NCI-H1436 (cell line): ENCODE measurements around the gene BCAS1.

Experiments used
- DNase-seq: peaks from one replicate; lab custom pipeline; 2025; lab: John Stamatoyannopoulos, UW

The BCAS1 gene

DNA sequence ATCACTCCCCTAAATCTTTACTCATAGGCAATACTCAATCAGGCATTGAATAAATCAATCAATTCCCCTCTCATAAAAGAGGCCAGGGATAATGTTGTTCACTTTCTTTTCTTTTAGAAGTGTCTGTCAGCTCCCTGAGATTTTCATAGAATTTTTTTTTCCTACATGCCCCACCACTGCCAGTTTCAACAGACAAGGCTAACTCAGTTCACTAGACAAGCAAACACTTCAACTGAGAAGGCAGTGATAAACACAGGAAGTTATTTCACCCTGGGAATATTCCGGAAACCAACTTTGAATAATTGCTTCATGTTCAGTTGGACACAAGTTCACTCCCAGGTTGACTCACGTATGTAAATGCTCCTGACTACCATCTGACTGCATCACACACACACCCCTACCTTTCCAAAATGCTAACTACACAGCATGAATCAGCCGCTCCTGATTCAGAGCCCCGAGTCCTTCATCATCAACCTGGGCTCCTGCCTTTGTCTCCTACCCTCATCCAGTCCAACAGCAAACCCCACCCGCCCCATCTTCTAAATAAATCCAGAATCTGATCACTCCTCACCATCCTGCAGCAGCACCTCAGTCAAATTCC is 143.9 kb downstream of the BCAS1 start:
- peak; percentile 53 for DNase-seq

DNA sequence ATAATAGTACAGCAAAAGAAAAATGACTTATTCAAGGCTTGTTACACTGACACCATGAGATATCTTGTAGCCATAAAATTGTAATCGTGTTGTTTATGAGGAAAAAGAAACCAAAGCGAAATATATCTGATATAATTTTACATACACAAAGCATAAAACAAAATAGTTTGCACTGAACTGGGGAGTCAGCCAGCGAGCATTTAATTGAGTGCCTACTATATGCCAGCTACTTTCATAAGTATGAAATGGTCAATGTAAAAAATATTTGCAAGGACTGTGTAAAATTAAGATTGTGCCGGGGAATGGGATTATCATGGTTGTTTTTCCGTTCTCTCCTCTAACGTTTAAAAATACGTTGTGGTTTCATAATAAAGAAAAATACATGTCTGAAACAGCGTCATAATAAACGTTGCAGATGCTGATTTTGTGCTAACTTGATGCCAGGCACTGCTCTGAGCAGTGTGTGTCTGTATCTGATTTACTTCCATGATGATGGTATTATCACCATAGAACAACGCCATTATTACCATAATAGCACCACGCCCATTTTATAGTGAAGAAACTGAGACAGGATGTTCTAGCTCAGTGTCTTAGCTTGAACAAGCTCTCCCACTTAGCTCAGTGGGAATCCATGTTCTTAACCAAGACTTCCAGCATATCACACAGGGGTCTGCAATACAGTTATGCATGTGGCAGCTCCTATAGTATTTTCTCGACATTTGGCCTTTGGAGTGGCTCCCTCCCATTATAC is 144.6 kb downstream of the BCAS1 start:
- DNase-seq = no peak

DNA sequence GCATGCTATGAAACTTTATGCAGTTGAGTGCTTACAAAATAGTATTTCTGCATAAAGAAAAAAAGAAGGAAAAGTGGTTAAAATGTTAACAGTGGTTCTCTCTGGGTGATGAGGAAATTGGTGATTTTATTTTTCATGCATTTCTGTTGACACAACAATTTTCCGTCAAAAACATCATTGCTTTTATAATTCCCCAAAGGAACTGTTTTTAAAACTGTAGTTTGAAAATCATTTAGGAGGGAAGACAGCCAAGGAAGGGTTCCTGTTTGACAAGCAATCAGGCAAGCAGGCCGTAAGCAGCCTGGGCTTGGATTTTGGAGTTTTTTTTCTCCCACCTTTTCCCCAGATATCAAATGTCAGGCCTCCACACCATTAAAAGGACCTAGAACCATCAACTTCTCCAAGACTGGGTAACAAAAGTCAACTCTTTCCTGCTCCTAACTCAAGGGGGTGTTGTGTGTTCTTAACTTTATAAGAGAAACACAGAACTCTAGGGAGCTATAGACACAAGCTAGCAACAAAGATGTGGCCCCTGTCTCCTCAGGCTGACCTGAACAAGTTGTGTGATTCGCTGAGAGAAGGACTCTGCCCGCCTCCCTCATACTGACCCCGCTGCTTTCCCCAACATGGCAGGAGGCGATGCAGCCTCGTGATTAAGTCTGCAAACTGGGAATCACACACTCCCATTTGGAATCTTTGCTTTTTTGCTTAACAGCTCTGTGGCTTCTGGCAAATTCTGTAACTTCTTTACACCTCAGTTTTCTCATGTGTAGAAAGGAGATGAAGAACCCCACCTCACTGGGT is 146.6 kb downstream of the BCAS1 start:
- no peak for DNase-seq

DNA sequence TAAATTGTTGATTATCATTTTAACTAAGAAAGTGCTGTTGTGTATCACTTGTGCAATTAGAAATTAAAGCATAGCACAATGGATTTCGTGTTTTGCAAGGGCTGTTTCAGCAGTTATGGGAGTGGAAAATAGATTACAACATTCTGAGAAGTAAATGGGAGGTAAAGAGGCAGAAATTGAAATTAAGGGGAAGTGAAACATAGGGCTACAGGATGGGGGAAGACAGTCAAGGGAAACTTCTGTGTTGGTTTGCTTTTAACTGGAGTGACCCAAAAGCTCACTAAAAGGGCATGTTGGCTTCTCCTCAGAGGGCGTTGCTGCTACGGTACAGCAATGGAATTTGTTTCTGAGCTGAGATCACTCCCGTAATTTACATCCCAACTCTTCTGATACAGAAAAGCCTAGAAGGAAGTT is 147.5 kb downstream of the BCAS1 start:
- DNase-seq = no peak

DNA sequence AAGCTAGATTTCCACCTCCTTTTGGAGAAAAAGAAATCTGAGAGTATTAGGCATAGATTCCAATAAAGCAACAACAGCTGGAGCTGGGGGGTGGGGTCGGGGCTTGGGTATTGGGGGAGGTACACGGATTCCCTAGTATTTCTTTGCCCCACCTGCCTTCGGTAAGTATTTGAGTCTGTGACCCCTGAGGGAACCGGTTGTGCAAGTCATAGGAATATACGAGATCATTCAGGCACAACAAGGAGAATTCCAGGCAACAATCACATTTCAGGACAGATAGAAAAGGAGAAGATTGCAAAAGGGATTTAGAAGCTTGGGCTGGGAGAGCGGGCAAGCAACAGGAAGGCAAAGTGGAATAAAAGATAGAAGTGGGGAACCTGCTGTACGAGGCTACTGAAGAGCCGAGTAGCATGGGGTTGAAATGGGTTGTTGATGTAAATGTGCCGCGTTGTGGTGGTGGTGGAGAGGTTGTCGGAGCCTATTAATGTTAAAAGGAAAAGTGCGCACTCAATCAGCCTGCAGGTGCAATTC is 148.9 kb downstream of the BCAS1 start:
- DNase-seq = peak; percentile 31

DNA sequence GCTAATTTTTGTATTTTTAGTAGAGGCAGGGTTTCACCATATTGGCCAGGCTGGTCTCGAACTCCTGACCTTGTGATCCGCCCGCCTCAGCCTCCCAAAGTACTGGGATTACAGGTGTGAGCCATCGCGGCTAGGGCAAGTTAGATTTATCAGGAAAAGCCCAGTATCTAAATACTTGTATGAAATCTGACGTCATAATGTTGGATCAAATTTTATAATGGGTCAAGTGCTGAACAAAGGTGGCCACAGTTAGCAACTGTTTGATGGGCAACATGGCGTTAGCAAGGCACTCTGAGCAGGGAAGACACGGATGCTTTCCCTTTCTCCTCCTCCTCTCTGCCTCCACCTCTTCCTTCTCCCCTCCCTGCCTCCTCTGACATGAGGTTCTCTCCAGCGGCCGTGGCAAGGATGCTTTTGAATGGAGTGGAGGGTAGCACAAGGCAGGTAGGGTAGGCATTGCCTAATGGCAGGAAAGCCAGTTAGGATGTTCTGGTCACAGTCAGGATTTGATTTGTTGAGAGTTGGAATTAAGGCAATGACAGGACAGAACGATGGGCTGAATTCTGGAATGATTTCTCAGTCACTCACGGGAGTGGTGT is 149.6 kb downstream of the BCAS1 start:
- no peak for DNase-seq

DNA sequence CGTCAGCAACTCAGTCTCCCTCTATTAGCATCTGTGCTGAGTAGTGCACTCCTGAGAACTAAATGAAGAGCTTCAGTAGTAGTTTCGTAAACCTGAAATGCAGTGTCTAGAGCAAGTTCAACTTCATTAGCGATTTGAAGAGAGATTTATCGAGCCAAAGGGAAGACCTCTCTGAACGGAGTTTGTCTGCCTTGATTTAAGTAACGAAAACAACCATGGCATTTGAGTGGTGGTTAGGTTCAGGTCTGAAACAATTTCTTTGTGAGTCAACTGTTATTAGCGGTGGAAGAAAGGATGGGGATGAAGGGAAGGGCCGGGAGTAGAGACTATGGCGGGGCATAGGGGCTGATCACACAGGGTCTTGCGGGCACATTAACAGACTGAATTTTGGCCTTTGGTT is 150.5 kb downstream of the BCAS1 start:
- no peak for DNase-seq

DNA sequence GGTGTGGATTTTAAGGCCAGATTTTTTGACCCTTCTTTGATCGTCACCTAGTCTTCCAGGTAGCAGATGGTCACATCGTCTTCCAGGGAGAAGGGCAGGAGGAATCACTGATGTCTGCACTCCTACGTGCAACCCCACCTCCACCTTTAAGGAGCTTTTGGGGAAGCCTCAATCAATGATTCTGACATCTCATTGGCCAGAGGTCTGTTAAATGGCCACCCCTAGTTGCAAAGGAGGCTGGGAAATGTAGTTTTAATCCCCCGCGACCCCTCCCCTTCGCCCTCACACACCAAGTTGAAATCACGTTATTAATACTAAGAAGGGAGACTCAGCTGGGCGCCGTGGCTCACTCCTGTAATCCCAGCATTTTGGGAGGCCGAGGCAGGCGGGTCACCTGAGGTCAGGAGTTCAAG is 151.4 kb downstream of the BCAS1 start:
- DNase-seq = peak; percentile 14

DNA sequence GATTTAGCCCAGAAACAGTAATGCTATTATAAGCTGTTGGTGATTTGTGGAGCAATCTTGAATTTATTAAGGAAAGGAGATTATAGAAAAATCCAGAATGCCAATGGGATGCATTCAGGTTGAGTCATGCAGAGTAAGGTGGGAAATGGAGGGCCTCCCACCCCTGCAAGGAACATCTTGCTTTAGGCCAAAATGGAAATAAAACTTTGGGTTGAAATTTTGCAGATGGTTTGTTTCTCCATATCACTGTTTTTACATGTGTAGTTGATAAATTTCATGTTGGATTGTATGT is 152.4 kb downstream of the BCAS1 start:
- DNase-seq = no peak

DNA sequence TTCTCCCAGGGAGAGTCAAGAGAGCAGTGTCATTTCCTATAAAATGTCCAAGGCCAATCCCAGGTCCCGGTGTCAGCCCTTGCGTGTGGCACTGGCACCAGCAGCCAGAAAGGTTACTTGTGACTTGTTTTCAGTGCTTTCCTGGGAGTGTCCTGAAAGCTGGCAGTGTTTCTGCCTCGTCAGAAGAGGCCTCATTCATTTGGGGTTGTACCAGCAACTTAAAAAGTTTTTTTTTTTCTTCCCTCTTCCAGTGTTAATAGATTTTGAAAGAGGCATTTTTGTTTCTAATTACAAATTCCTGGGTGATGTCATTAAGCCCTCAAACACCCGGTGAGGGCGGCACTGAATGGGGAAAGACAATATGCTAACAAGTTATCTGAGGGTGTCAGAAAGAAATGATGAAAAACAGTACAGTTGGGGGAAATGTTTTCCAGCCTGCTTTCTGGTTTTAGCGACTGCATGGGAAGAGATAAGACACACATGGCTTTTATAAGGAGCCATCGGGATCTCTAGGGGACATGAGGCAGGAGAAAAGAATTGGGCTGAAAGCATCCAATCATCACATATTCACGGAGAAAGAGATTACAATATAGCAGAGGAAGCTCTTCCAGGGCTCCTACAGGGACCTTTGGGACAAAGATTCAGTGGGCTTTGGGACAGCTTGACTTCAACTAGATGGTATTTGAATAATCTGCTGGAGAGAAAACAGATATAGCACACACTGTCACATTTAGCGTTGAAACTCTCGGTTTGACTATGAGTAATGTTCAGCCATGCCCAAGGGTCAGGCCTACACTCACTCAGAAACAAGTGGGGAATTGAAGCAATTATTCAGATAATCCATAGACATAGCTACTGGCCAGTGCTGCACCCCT is 153.0 kb downstream of the BCAS1 start:
- DNase-seq = no peak

DNA sequence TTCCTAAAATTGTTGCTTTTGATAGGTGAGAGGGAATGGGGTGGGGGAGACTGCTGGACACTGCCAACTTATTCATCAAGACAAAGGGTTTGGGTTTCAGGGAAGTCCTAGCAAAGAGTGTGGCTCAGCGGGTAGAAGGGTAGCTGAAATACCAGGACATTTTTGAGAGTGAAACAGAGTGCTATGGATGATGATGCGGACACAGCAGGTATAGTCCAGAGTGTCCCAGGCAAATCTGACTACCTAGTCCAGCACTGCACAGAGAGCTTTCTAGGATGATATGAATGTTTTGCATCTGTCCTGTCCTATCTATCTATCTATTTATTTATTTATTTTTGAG is 154.3 kb downstream of the BCAS1 start:
- no peak for DNase-seq

DNA sequence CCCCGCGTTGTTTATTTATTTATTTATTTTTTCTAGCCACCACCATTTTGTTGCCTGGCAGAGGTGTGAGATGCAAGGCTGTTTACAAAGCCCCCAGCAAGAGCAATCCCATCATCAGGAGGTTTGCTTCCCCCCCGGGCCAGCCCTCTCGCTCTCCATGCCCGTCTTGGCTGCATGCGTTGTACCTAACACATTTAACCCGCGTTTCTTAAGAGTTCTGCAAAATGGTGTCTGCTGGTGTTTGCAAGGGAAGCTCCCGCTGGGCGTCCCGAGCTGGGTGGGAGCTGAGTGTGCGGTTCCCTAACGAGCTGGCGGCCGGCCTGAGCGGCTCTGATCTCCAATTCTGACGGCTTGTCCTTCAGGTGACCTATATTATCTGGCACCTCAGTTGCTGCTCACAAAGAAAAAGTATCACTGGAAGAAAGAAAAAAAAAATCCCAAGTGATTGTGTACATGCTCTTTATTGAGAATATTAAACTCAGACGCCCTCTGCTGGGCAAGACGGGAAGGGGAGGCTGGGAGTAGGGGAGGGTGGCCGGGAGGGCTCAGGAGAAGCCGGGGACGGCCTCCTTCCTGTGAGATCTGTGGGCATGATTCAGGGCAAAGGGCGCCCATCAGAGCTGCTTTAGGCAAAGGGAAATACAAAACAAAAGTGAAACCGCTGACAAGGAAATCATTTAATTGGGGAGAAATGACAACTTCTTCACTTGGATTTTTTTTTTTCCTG is 154.8 kb downstream of the BCAS1 start:
- peak; percentile 91 for DNase-seq

DNA sequence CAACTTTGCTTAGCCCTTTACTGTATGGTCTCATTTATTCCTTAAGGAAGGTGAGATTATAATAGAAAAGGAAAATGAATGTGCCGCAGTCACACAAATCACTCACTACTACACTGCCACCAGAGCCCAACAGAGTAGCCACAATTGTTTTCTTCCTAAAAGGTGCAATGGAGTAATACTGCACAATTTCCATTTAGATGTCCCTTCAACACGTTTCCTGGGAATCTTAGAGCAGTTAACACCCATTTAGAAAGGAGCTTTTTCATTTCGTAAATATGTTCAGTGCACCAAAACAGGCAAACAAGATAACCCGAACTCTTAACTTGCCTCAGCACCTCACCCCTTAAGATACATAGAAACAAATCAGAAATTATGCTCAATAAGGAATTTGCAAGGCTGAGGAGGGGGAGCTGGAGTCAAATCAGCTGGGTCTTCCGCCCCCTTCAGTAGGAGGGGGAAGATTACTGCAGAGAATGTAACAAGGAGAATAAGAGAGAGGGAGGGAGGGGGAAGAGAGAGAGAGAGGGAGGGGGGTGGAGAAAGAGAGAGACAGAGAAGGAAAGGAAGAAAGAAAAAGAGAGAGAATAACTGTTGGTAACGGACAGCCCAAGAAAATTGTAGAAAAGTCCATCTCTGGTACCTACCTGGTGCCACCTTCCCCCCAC is 155.5 kb downstream of the BCAS1 start:
- DNase-seq = peak; percentile 19

DNA sequence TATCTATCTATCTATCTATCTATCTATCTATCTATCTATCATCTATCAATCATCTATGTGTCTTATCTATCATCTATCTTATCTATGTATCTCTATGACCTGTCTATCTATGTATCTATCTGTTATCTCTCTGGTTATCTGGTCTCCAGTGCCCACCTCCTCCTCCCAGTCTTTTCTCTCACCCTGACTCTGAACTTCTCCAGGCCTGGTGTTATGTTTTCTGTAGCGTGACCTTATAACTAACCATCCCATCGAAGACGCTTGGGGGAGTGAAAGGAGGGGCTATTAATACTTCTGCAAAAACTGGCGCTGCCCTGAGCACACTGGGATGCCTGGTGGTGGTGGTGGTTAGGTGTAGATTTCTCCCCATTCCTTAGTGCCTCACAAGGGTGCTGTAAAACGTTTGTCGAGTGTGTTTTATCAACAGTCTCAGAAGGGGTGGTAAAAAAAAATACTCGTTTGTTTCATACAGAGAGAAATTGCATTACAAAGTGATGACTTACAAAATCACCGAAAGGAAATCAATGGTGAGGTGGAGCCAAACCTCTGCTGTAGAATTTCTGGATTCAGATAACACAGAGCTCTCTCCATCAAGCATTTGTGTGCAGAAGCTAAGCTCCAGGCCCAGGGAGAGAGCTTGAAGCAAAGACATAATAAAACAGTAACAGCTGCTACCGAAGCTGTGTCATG is 156.2 kb downstream of the BCAS1 start:
- no peak for DNase-seq

DNA sequence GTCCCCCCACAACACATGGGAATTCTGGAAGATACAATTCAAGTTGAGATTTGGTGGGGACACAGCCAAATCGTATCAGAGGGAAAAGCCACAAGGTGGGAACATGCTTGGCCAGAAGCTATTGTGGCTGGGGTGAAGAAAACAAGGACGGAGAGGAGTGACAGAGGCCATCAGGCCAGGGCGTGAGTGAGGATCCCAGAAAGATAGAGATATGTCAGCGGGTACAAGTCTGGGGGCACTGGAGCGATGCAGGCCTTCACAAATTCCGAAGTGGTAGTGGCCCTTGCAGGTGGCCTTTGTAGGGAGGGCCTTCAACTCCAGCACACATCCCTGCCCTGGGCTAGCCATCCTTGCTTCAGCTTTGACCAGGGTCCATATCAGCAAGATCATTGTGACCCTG is 159.1 kb downstream of the BCAS1 start:
- no peak for DNase-seq

DNA sequence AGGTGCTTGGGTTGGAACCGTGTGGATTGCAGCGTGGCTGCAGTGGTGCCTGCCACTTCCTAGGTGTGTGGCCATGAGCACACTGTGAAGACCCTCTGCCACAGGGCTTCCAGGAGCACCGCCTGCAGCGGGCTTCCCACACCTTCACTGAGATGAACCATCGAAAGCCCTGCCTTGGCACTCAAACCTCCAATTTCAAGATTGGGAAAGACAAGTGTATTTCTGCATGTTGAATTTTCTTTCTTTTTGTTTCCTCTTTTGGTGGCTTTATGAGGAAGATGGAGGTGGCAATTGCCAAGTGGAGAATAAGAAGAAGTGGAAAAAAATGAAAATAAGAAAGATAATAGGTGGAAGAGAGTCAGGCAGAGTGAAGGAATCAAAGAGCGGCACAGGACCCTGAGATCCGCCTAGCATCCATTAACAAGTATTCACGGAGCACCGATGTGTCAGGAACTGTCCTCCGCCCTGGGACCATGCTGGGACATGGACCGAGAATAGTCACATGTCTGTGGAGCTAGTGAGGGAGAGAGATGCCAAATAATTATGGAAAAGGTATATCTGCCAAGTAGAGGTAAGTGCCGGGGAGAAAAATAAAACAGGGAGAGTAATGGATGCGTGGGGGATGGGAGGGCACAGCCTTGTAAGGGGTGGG is 159.9 kb downstream of the BCAS1 start:
- DNase-seq = no peak

DNA sequence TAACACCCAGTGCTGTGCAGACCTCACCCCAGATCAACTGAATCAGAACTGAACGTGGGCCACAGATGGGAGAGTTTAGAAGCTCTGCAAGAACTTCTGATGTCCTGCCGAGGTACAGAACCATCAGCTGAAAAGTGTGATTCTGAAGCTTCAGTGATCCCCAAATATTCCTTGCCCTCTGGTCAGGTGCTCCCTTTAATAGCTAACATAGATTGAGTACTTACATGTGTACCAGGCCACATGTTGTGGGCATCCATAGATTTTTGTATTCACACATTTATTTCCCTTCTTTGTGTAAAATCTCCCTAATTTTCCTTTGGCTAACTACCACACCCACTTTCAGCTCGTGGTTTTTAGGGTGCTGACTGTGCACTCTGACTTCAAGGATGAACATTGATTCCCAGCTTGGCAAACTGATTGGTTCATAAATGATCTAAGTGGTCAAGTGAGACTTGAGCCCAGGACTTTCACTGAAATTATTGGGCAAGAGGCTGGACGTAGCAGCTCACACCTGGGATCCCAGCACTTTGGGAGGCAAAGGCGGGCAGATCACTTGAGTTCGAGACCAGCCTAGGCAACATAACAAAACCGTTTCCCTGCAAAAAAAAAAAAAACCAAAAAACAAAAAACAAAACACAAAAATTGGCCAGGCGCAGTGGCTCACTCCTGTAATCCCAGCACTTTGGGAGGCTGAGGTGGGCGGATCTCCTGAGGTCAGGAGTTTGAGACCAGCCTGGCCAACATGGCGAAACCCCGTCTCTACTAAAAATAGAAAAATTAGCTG is 162.2 kb downstream of the BCAS1 start:
- DNase-seq = no peak

DNA sequence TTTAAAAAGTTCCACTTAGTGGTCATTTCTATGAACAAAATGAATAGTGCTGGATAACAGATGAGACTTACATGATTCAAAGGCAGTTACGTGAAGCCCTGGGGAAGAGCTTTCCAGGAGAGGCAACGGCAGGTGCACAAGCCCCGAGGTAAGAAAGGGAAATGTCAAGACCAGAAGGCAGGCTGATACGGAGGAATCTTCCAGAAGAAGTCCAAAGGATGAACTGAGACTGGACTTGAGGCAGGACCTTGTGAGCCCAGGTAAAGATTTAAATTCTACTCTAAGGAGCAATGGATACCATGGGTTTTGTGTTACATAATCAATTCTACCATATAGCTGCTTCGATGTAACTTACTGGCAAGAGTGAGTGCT is 164.6 kb downstream of the BCAS1 start:
- no peak for DNase-seq
